GM23338 (cell line): ENCODE results near the gene IGF2R. TPM values are rescaled to one million over a fixed set of nuclear protein-coding genes. Genes with fewer than 3 reads are reported as not detected.

Experiments used
- ATAC-seq: fragments of 200-7000 bp; cut with Tn5 transposase; 3 replicates; pipeline ENCODE4 v1.9.1; 2020
- DNase-seq: peaks from one replicate; pipeline ENCODE4 v3.0.0-alpha.2; 2015; ENCODE audit warnings: low spot score
- H2AFZ ChIP-seq: fragments of 200-600 bp; sonication (generic); 2 replicates; pipeline ENCODE4 v1.8.0; 2016; ENCODE audit warnings: antibody characterized with exemption, mild to moderate bottlenecking, moderate library complexity
- H3F3A ChIP-seq: fragments of 200-600 bp; sonication (generic); replicated peaks from 2 replicates; pipeline ENCODE4 v1.8.0; 2017; ENCODE audit warnings: antibody characterized with exemption, mixed run types, low read depth
- H3K27ac ChIP-seq: fragments of 200-600 bp; sonication (generic); 2 replicates; pipeline ENCODE4 v1.6.1; 2016; ENCODE audit warnings: low read depth
- H3K27me3 ChIP-seq: fragments of 200-600 bp; sonication (generic); 2 replicates; pipeline ENCODE4 v1.8.0; 2016; ENCODE audit warnings: mild to moderate bottlenecking, mixed run types, moderate library complexity; ENCODE audit not compliant: insufficient read depth
- H3K36me3 ChIP-seq: fragments of 200-600 bp; sonication (generic); 2 replicates; pipeline ENCODE4 v1.8.0; 2016; ENCODE audit warnings: mild to moderate bottlenecking; ENCODE audit not compliant: insufficient read depth
- H3K4me1 ChIP-seq: fragments of 200-600 bp; sonication (generic); 2 replicates; pipeline ENCODE4 v1.8.0; 2016; ENCODE audit warnings: mild to moderate bottlenecking, moderate library complexity; ENCODE audit not compliant: insufficient read depth
- H3K4me2 ChIP-seq: fragments of 200-600 bp; sonication (generic); 2 replicates; pipeline ENCODE4 v1.7.1; 2017; ENCODE audit warnings: mixed run types
- H3K4me3 ChIP-seq: fragments of 200-600 bp; sonication (generic); 2 replicates; pipeline ENCODE4 v1.6.1; 2016; ENCODE audit warnings: mixed run types
- H3K79me2 ChIP-seq: fragments of 200-600 bp; sonication (generic); replicated peaks from 2 replicates; pipeline ENCODE4 v1.8.0; 2017; ENCODE audit warnings: mild to moderate bottlenecking; ENCODE audit not compliant: insufficient read depth
- H3K9me2 ChIP-seq: fragments of 200-600 bp; sonication (generic); 2 replicates; pipeline ENCODE4 v1.8.0; 2017; ENCODE audit not compliant: insufficient read depth
- H4K20me1 ChIP-seq: fragments of 200-600 bp; sonication (generic); replicated peaks from 2 replicates; pipeline ENCODE4 v1.8.0; 2017; ENCODE audit warnings: mild to moderate bottlenecking; ENCODE audit not compliant: insufficient read depth
- H3K27ac Mint-ChIP-seq: 2 replicates; pipeline ENCODE4 v1.8.0; 2020; ENCODE audit warnings: inconsistent platforms, mild to moderate bottlenecking, moderate library complexity, mixed read lengths
- H3K27me3 Mint-ChIP-seq: 3 replicates; pipeline ENCODE4 v1.8.0; 2022; ENCODE audit warnings: low read depth, mild to moderate bottlenecking, moderate library complexity, mixed read lengths, inconsistent platforms; ENCODE audit not compliant: insufficient read depth, poor library complexity
- H3K36me3 Mint-ChIP-seq: 3 replicates; pipeline ENCODE4 v1.8.0; 2021; ENCODE audit warnings: low read depth, mild to moderate bottlenecking, inconsistent platforms, moderate library complexity, mixed read lengths
- H3K4me1 Mint-ChIP-seq: 3 replicates; pipeline ENCODE4 v1.8.0; 2020; ENCODE audit warnings: mild to moderate bottlenecking, inconsistent platforms, mixed read lengths
- H3K4me3 Mint-ChIP-seq: 3 replicates; pipeline ENCODE4 v1.8.0; 2021; ENCODE audit warnings: moderate library complexity, mild to moderate bottlenecking, inconsistent platforms, mixed read lengths
- H3K9me3 Mint-ChIP-seq: 3 replicates; pipeline ENCODE4 v1.8.0; 2020; ENCODE audit warnings: moderate library complexity, mild to moderate bottlenecking, inconsistent platforms, mixed read lengths
- ETS1 ChIP-seq: IDR thresholded peaks from 2 replicates; pipeline ENCODE4 v1.6.1; 2016; ENCODE audit warnings: antibody characterized with exemption
- NANOG ChIP-seq: IDR thresholded peaks from 2 replicates; pipeline ENCODE4 v1.6.1; 2016; ENCODE audit warnings: antibody characterized with exemption, borderline replicate concordance
- ZNF114 ChIP-seq: fragments of 250-450 bp; sonication (Bioruptor Pico); IDR thresholded peaks from 2 replicates; pipeline ENCODE4 v1.5.0; 2020; ENCODE audit warnings: mild to moderate bottlenecking, moderate library complexity
- ZNF331 ChIP-seq: fragments of 250-450 bp; sonication (Bioruptor Pico); IDR thresholded peaks from 2 replicates; pipeline ENCODE4 v1.5.0; 2020; ENCODE audit warnings: low read depth, mild to moderate bottlenecking, moderate library complexity
- ZNF462 ChIP-seq: fragments of 250-450 bp; sonication (Bioruptor Pico); IDR thresholded peaks from 2 replicates; pipeline ENCODE4 v1.5.0; 2020; ENCODE audit warnings: mild to moderate bottlenecking, moderate library complexity
- polyA plus RNA-seq: library from polyadenylated mRNA; unstranded; fragments of >200 nt; fragmentation: Nextera tagmentation; extraction: Ambion mirVana; gene quantifications from 2 replicates; pipeline ENCODE4 v1.2.1, GENCODE V29; 2016
- total RNA-seq: library from RNA; depleted of rRNA; stranded (reverse); fragments of >200 nt; shearing (Covaris generic); gene quantifications from 2 replicates; pipeline ENCODE4 v1.2.3, GENCODE V29; 2014
- TF ChIP-seq, protein P1 (sequence below), 2 experiments: fragments of 200-600 bp in 1 of 2; sonication (generic) in 1 of 2; conservative IDR thresholded peaks; 2 replicates each; pipeline versions ENCODE4 v1.5.1 to v1.6.1; 2016 to 2017; ENCODE audit warnings: antibody characterized with exemption in 2 of 2, low read depth in 2 of 2, mild to moderate bottlenecking in 2 of 2, moderate library complexity in 1 of 2

IGF2R gene
- total and polyA plus RNA-seq, 2 experiments from 2014 or later = 12.5 to 76.4 TPM

- TF ChIP-seq ZNF462 (CRISPR knock-in tag) (no peak), ZNF331 (no peak), NANOG (no peak), ZNF114 (CRISPR knock-in tag) (no peak)
Observed at GRCh38 chr6:160103825-160104100, 134.9 kb downstream of the IGF2R start (continued).

- Histone ChIP-seq H3K79me2 (no peaks in the 10 kb centered on the region), H3K27me3 (no peaks in the 10 kb centered on the region), H3K4me1 (no peaks in the 10 kb centered on the region), H3F3A (no peaks in the 10 kb centered on the region), H2AFZ (no peak overlapping the region), H3K4me3 (no peak overlapping the region), H4K20me1 (peaks cover 3% of the 10 kb centered on the region; the same call in 1 of the 2 replicates), H3K9me2 (no peaks in the 10 kb centered on the region), H3K4me2 (no peak overlapping the region), H3K27ac (no peak overlapping the region), H3K36me3 (peaks cover 4% of the 10 kb centered on the region; the same call in 1 of the 2 replicates)
- TF ChIP-seq ZNF114 (CRISPR knock-in tag) = no peak
- no peak for TF ChIP-seq ZNF331
- TF ChIP-seq, protein P1, sequence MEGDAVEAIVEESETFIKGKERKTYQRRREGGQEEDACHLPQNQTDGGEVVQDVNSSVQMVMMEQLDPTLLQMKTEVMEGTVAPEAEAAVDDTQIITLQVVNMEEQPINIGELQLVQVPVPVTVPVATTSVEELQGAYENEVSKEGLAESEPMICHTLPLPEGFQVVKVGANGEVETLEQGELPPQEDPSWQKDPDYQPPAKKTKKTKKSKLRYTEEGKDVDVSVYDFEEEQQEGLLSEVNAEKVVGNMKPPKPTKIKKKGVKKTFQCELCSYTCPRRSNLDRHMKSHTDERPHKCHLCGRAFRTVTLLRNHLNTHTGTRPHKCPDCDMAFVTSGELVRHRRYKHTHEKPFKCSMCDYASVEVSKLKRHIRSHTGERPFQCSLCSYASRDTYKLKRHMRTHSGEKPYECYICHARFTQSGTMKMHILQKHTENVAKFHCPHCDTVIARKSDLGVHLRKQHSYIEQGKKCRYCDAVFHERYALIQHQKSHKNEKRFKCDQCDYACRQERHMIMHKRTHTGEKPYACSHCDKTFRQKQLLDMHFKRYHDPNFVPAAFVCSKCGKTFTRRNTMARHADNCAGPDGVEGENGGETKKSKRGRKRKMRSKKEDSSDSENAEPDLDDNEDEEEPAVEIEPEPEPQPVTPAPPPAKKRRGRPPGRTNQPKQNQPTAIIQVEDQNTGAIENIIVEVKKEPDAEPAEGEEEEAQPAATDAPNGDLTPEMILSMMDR (conservative IDR thresholded peaks at IDR 0.05; ENCODE audit: low read depth in 2 of 2) = 0 out of 4 replicates have a peak, but pooled peaks of 1 of the 2 experiments have one; percentile 1
- no peak for TF ChIP-seq ETS1
- H3K36me3 Mint-ChIP-seq = peaks cover 41% of the 10 kb centered on the region
- no peak overlapping the region for H3K27ac Mint-ChIP-seq
- peaks cover 1% of the 10 kb centered on the region for H3K27me3 Mint-ChIP-seq
- no peak for DNase-seq
- H3K9me3 Mint-ChIP-seq = no peaks in the 10 kb centered on the region
- ATAC-seq = no peak
- H3K4me3 Mint-ChIP-seq = no peak overlapping the region
- peaks cover 5% of the 10 kb centered on the region for H3K4me1 Mint-ChIP-seq
Observed at GRCh38 chr6:160104821-160105517, 136.1 kb downstream of the IGF2R start.
